HEK293 (cell line): ENCODE measurements around the gene ZNF692.

Experiments
- CTCF ChIA-PET: fragments of 350-600 bp; formaldehyde crosslinking; extraction: SDS; loops from one replicate; lab custom pipeline; 2021; ENCODE audit warnings: antibody characterized with exemption; lab: Yijun Ruan, JAX
- POLR2A ChIA-PET: fragments of 300-600 bp; formaldehyde crosslinking; extraction: SDS; loops from one replicate; lab custom pipeline; 2020; ENCODE audit warnings: antibody characterized with exemption, inconsistent platforms; lab: Yijun Ruan, JAX
- H3K27ac ChIP-seq: fragments of 200-500 bp; sonication (Bioruptor generic); 2 replicates; pipeline ENCODE4 v1.5.1; 2014; ENCODE audit warnings: low read depth, low read length, control low read depth, inconsistent platforms; ENCODE audit errors: extremely low read depth
- H3K36me3 ChIP-seq, 2 experiments: fragments of 200-500 bp in 1 of 2; sonication (Bioruptor generic) in 1 of 2; 1 replicate in 1 of 2; 2 replicates in 1 of 2; pipeline ENCODE4 v1.5.1; 2014 to 2017; ENCODE audit warnings: inconsistent platforms in 2 of 2, low read length in 2 of 2; ENCODE audit not compliant: control insufficient read depth in 2 of 2, insufficient read depth in 1 of 2
- H3K4me1 ChIP-seq: fragments of 200-500 bp; sonication (Bioruptor generic); 2 replicates; pipeline ENCODE4 v1.5.1; 2014; ENCODE audit warnings: mild to moderate bottlenecking, low read length, inconsistent platforms; ENCODE audit not compliant: control insufficient read depth, insufficient read depth
- H3K4me3 ChIP-seq: 2 replicates; pipeline ENCODE4 v1.5.1; 2011; ENCODE audit warnings: low read depth, mild to moderate bottlenecking, control low read depth, low read length, moderate library complexity
- H3K9me3 ChIP-seq: fragments of 200-500 bp; sonication (Bioruptor generic); 2 replicates; pipeline ENCODE4 v1.5.1; 2014; ENCODE audit warnings: low read depth, low read length, inconsistent platforms; ENCODE audit not compliant: control insufficient read depth, insufficient read depth
- AEBP2 ChIP-seq: fragments of 450-650 bp; formaldehyde crosslinking; IDR thresholded peaks from 2 replicates; pipeline ENCODE4 v1.5.1; 2016; ENCODE audit warnings: missing biosample characterization, missing genetic modification characterization, borderline replicate concordance
- FEZF1 ChIP-seq: fragments of 450-650 bp; formaldehyde crosslinking; IDR thresholded peaks from 2 replicates; pipeline ENCODE4 v1.5.1; 2016; ENCODE audit warnings: missing biosample characterization, missing genetic modification characterization
- MYNN ChIP-seq: fragments of 450-650 bp; formaldehyde crosslinking; IDR thresholded peaks from 2 replicates; pipeline ENCODE4 v1.5.1; 2016; ENCODE audit warnings: missing biosample characterization, missing genetic modification characterization, borderline replicate concordance
- SETDB1 ChIP-seq: IDR thresholded peaks from one replicate; pipeline ENCODE4 v1.6.1; 2017; ENCODE audit warnings: mild to moderate bottlenecking, low read length, moderate library complexity, mixed read lengths; ENCODE audit not compliant: insufficient read length
- TRIM28 ChIP-seq: IDR thresholded peaks from 2 replicates; pipeline ENCODE4 v1.6.1; 2011; ENCODE audit warnings: low read length, control low read depth, borderline replicate concordance
- YY1 ChIP-seq: fragments of 450-650 bp; formaldehyde crosslinking; IDR thresholded peaks from 2 replicates; pipeline ENCODE4 v1.5.1; 2018; ENCODE audit warnings: missing biosample characterization, missing genetic modification characterization
- ZBTB1 ChIP-seq: fragments of 450-650 bp; formaldehyde crosslinking; IDR thresholded peaks from 2 replicates; pipeline ENCODE4 v1.5.1; 2016; ENCODE audit warnings: missing biosample characterization, missing genetic modification characterization
- ZBTB20 ChIP-seq: fragments of 450-650 bp; formaldehyde crosslinking; IDR thresholded peaks from 2 replicates; pipeline ENCODE4 v1.5.1; 2016; ENCODE audit warnings: missing biosample characterization, missing genetic modification characterization
- ZBTB26 ChIP-seq: fragments of 450-650 bp; formaldehyde crosslinking; optimal IDR thresholded peaks from 2 replicates; pipeline ENCODE3; 2016; ENCODE audit warnings: missing biosample characterization, mild to moderate bottlenecking, missing genetic modification characterization
- ZEB2 ChIP-seq: fragments of 450-650 bp; formaldehyde crosslinking; IDR thresholded peaks from 2 replicates; pipeline ENCODE4 v1.5.1; 2016; ENCODE audit warnings: missing biosample characterization, missing genetic modification characterization
- ZNF112 ChIP-seq: fragments of 450-650 bp; formaldehyde crosslinking; IDR thresholded peaks from 2 replicates; pipeline ENCODE4 v1.5.0; 2017; ENCODE audit warnings: missing biosample characterization, missing genetic modification characterization
- ZNF133 ChIP-seq: fragments of 450-650 bp; formaldehyde crosslinking; IDR thresholded peaks from 2 replicates; pipeline ENCODE4 v1.5.1; 2016; ENCODE audit warnings: missing biosample characterization, missing genetic modification characterization
- ZNF16 ChIP-seq: fragments of 450-650 bp; formaldehyde crosslinking; IDR thresholded peaks from 2 replicates; pipeline ENCODE4 v1.5.1; 2016; ENCODE audit warnings: low read depth, missing biosample characterization, missing genetic modification characterization
- ZNF18 ChIP-seq: fragments of 450-650 bp; formaldehyde crosslinking; IDR thresholded peaks from 2 replicates; pipeline ENCODE4 v1.5.1; 2016; ENCODE audit warnings: missing biosample characterization, missing genetic modification characterization
- ZNF248 ChIP-seq: fragments of 450-650 bp; formaldehyde crosslinking; IDR thresholded peaks from 2 replicates; pipeline ENCODE4 v1.5.1; 2017; ENCODE audit warnings: missing biosample characterization, missing genetic modification characterization
- ZNF26 ChIP-seq: fragments of 450-650 bp; formaldehyde crosslinking; IDR thresholded peaks from 2 replicates; pipeline ENCODE4 v1.5.1; 2016; ENCODE audit warnings: missing biosample characterization, missing genetic modification characterization
- ZNF335 ChIP-seq: fragments of 450-650 bp; formaldehyde crosslinking; conservative IDR thresholded peaks from 2 replicates; pipeline ENCODE4 v1.5.1; 2016; ENCODE audit warnings: missing biosample characterization, missing genetic modification characterization
- ZNF394 ChIP-seq: fragments of 450-650 bp; formaldehyde crosslinking; IDR thresholded peaks from 2 replicates; pipeline ENCODE4 v1.5.1; 2016; ENCODE audit warnings: missing biosample characterization, missing genetic modification characterization, mild to moderate bottlenecking, moderate library complexity, borderline replicate concordance
- ZNF433 ChIP-seq: fragments of 450-650 bp; formaldehyde crosslinking; IDR thresholded peaks from 2 replicates; pipeline ENCODE4 v1.5.1; 2016; ENCODE audit warnings: missing biosample characterization, missing genetic modification characterization, low read depth
- ZNF473 ChIP-seq: fragments of 450-650 bp; formaldehyde crosslinking; IDR thresholded peaks from 2 replicates; pipeline ENCODE4 v1.5.1; 2017; ENCODE audit warnings: missing biosample characterization, missing genetic modification characterization
- ZNF555 ChIP-seq: fragments of 450-650 bp; formaldehyde crosslinking; conservative IDR thresholded peaks from 2 replicates; pipeline ENCODE4 v1.5.1; 2017; ENCODE audit warnings: missing biosample characterization, mild to moderate bottlenecking, missing genetic modification characterization, inconsistent platforms
- ZNF621 ChIP-seq: fragments of 450-650 bp; formaldehyde crosslinking; IDR thresholded peaks from 2 replicates; pipeline ENCODE4 v1.5.1; 2017; ENCODE audit warnings: missing biosample characterization, missing genetic modification characterization
- ZNF623 ChIP-seq: fragments of 450-650 bp; formaldehyde crosslinking; IDR thresholded peaks from 2 replicates; pipeline ENCODE4 v1.5.1; 2016; ENCODE audit warnings: missing biosample characterization, missing genetic modification characterization
- ZNF704 ChIP-seq: fragments of 450-650 bp; formaldehyde crosslinking; IDR thresholded peaks from 2 replicates; pipeline ENCODE4 v1.5.1; 2016; ENCODE audit warnings: missing biosample characterization, missing genetic modification characterization
- ZNF768 ChIP-seq: fragments of 450-650 bp; formaldehyde crosslinking; IDR thresholded peaks from 2 replicates; pipeline ENCODE4 v1.5.1; 2018; ENCODE audit warnings: missing biosample characterization, mild to moderate bottlenecking, missing genetic modification characterization
- ZNF837 ChIP-seq: fragments of 450-650 bp; formaldehyde crosslinking; IDR thresholded peaks from 2 replicates; pipeline ENCODE4 v1.5.1; 2016; ENCODE audit warnings: missing biosample characterization, missing genetic modification characterization
- ZSCAN30 ChIP-seq: fragments of 450-650 bp; IDR thresholded peaks from 2 replicates; pipeline ENCODE4 v1.5.1; 2018; ENCODE audit warnings: missing biosample characterization, mild to moderate bottlenecking, missing genetic modification characterization, moderate library complexity

ZNF692 gene

GRCh38 chr1:248886237-248886895 lies 27.5 kb upstream of the ZNF692 start:
- no peaks in the 10 kb centered on the region for H3K36me3 ChIP-seq
- H3K27ac ChIP-seq = no peak overlapping the region
- CTCF ChIA-PET = interaction anchor here (0.6 to 0.7 kb wide), 2 partner anchors 12 to 37 kb away, joined by 3 read pairs; no protein-coding TSS in a partner anchor

GRCh38 chr1:248885646-248886045 lies 26.8 kb upstream of the ZNF692 start:
- no peaks in the 10 kb centered on the region for H3K4me1 ChIP-seq
- ChIA-PET POLR2A (no interaction called here), CTCF (interaction anchor here (1.1 kb wide), 1 partner anchor 10 kb away, joined by 3 read pairs; no protein-coding TSS in a partner anchor)
- no peak overlapping the region for H3K27ac ChIP-seq
- H3K4me3 ChIP-seq = no peak overlapping the region
- TF ChIP-seq ZNF555 (tag by site-specific recombination) (no peak), ZNF473 (tag by site-specific recombination) (no peak), ZBTB26 (tag by site-specific recombination) (no peak), ZNF133 (tag by site-specific recombination) (no peak), ZEB2 (no peak), TRIM28 (no peak), ZNF26 (no peak), ZNF837 (tag by site-specific recombination) (no peak), AEBP2 (tag by site-specific recombination) (no peak), ZBTB1 (tag by site-specific recombination) (no peak), ZNF433 (tag by site-specific recombination) (no peak), ZNF112 (tag by site-specific recombination) (no peak), ZBTB20 (tag by site-specific recombination) (no peak), ZNF768 (tag by site-specific recombination) (no peak), ZNF704 (tag by site-specific recombination) (no peak), ZNF621 (no peak), SETDB1 (no peak), ZNF18 (no peak), ZSCAN30 (tag by site-specific recombination) (no peak), FEZF1 (no peak)
- no peaks in the 10 kb centered on the region for H3K36me3 ChIP-seq
- H3K9me3 ChIP-seq = no peaks in the 10 kb centered on the region

More at GRCh38 chr1:248886237-248886895, 27.5 kb upstream of the ZNF692 start:
- no peaks in the 10 kb centered on the region for H3K9me3 ChIP-seq
- POLR2A ChIA-PET = no interaction called here
- TF ChIP-seq ZNF394 (no peak), ZNF335 (tag by site-specific recombination) (no peak), ZNF248 (tag by site-specific recombination) (no peak), ZNF16 (tag by site-specific recombination) (no peak), ZNF623 (no peak), MYNN (no peak), TRIM28 (no peak), YY1 (tag by site-specific recombination) (no peak)
- no peak overlapping the region for H3K4me3 ChIP-seq
- no peaks in the 10 kb centered on the region for H3K4me1 ChIP-seq
